Fibroblast of skin of right quadriceps (primary cell): ENCODE measurements around the gene OPRM1.

Experiments used
- DNase-seq: peaks from one replicate; pipeline ENCODE4 v3.0.0-alpha.2; 2013

Gene OPRM1

GRCh38 chr6:154243793-154244750 is 205.0 kb downstream of the OPRM1 start:
- no peak for DNase-seq

- DNase-seq = no peak
Measured at GRCh38 chr6:154245506-154245905, 206.5 kb downstream of the OPRM1 start.

- DNase-seq = no peak
Measured at GRCh38 chr6:154246723-154247118, 207.7 kb downstream of the OPRM1 start.

- no peak for DNase-seq
Measured at GRCh38 chr6:154247119-154247861, 208.2 kb downstream of the OPRM1 start.

- DNase-seq = no peak
Measured at GRCh38 chr6:154249499-154250298, 210.7 kb downstream of the OPRM1 start.

GRCh38 chr6:154251116-154251515 is 212.1 kb downstream of the OPRM1 start:
- DNase-seq = no peak

- DNase-seq = no peak
Measured at GRCh38 chr6:154252678-154253077, 213.6 kb downstream of the OPRM1 start.

GRCh38 chr6:154257067-154257466 is 218.0 kb downstream of the OPRM1 start:
- DNase-seq = no peak

- no peak for DNase-seq
Measured at GRCh38 chr6:154258064-154258757, 219.2 kb downstream of the OPRM1 start.

GRCh38 chr6:154261688-154262397 is 222.8 kb downstream of the OPRM1 start:
- no peak for DNase-seq

GRCh38 chr6:154266560-154267099 is 227.6 kb downstream of the OPRM1 start:
- DNase-seq = no peak

- DNase-seq = no peak
Measured at GRCh38 chr6:154267508-154268106, 228.6 kb downstream of the OPRM1 start.

- DNase-seq = no peak
Measured at GRCh38 chr6:154268486-154268885, 229.4 kb downstream of the OPRM1 start.

GRCh38 chr6:154274168-154274567 is 235.1 kb downstream of the OPRM1 start:
- no peak for DNase-seq

- peak; percentile 37 for DNase-seq
Measured at GRCh38 chr6:154276810-154277628, 238.0 kb downstream of the OPRM1 start.

- DNase-seq = no peak
Measured at GRCh38 chr6:154277629-154278017, 238.6 kb downstream of the OPRM1 start.

- peak; percentile 39 for DNase-seq
Measured at GRCh38 chr6:154280521-154280920, 241.5 kb downstream of the OPRM1 start.

- DNase-seq = no peak
Measured at GRCh38 chr6:154284313-154284853, 245.3 kb downstream of the OPRM1 start.

GRCh38 chr6:154285826-154286225 is 246.8 kb downstream of the OPRM1 start:
- no peak for DNase-seq
